SJCRH30 (cell line): ENCODE results near the gene KLK15. TPM values are rescaled to one million over a fixed set of nuclear protein-coding genes. Genes with fewer than 3 reads are reported as not detected.

Experiments used
- DNase-seq, 2 experiments: peaks; one replicate each; pipeline ENCODE4 v3.0.0-alpha.2; 2015 to 2020
- H3K27ac ChIP-seq: fragments of 250-450 bp; sonication (Bioruptor Pico); 2 replicates; pipeline ENCODE4 v1.5.1; 2020; ENCODE audit warnings: mild to moderate bottlenecking, moderate library complexity
- H3K27me3 ChIP-seq: fragments of 250-450 bp; sonication (Bioruptor Pico); 2 replicates; pipeline ENCODE4 v1.5.1; 2020; ENCODE audit warnings: mild to moderate bottlenecking, moderate library complexity
- H3K36me3 ChIP-seq: fragments of 250-450 bp; sonication (Bioruptor Pico); 2 replicates; pipeline ENCODE4 v1.5.1; 2020; ENCODE audit warnings: mild to moderate bottlenecking, moderate library complexity
- H3K4me1 ChIP-seq: fragments of 250-450 bp; sonication (Bioruptor Pico); 2 replicates; pipeline ENCODE4 v1.5.1; 2020; ENCODE audit warnings: mild to moderate bottlenecking, moderate library complexity
- H3K4me3 ChIP-seq: fragments of 250-450 bp; sonication (Bioruptor Pico); 2 replicates; pipeline ENCODE4 v1.5.1; 2020; ENCODE audit warnings: mild to moderate bottlenecking, moderate library complexity
- H3K9me3 ChIP-seq: fragments of 250-450 bp; sonication (Bioruptor Pico); replicated peaks from 2 replicates; pipeline ENCODE4 v1.5.1; 2020; ENCODE audit warnings: mild to moderate bottlenecking, moderate library complexity
- total RNA-seq: library from RNA; depleted of rRNA; stranded (reverse); fragments of >200 nt; shearing (Covaris generic); gene quantifications from 2 replicates; pipeline ENCODE4 v1.2.3, GENCODE V29; 2014

The KLK15 gene
- total RNA-seq, 1 experiment from 2014 or later, result not detected

GRCh38 chr19:50799547-50799851 lies 33.9 kb downstream of the KLK15 start:
- Histone ChIP-seq H3K4me3 (no peak overlapping the region), H3K27ac (no peak overlapping the region), H3K9me3 (no peaks in the 10 kb centered on the region), H3K36me3 (peaks cover 72% of the 10 kb centered on the region), H3K27me3 (no peaks in the 10 kb centered on the region), H3K4me1 (no peaks in the 10 kb centered on the region)
- no peak for DNase-seq

DNA sequence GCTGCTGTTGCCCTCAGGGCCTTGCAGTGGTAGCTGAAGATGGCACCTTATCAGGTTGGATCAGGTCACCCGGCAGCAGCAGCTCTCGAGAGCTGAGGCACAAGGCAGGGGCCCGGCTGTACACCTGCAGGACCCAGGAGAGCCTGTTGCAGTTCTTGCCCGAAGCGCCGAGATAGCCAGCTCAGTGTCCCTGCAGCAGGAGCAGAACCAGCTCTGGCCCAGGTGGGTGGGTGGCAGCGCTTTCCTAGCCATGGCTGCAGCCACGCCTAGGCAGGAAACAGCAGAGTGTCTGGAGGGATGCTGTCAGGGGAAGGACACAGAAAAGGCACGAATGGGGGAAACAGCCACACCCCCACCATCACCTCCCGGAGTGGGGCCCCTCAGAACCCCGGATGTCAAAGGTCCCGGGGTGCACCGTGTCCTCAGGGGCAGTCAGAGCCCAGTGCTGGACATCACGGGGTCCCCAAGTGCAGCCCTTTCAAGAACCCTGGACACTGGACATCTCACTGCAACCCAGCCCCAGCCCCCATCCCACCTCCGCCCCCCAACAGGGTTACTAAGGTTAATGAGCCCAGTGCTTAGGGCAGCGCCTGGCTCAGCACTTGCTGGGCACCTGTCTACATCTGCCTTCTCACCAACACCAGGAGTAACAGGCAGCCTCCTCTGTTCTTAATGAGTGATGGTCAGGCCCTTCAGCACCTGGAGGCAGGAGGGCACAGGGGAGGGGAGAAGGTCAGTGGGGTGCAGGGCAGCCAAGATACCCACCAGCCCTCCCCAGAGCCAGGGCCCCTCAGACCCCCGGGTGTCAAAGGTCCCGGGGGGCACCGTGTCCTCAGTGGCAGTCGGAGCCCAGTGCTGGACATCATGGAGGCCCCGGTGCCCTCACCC lies 34.5 kb downstream of the KLK15 start:
- H3K27ac ChIP-seq, result no peak overlapping the region

DNA sequence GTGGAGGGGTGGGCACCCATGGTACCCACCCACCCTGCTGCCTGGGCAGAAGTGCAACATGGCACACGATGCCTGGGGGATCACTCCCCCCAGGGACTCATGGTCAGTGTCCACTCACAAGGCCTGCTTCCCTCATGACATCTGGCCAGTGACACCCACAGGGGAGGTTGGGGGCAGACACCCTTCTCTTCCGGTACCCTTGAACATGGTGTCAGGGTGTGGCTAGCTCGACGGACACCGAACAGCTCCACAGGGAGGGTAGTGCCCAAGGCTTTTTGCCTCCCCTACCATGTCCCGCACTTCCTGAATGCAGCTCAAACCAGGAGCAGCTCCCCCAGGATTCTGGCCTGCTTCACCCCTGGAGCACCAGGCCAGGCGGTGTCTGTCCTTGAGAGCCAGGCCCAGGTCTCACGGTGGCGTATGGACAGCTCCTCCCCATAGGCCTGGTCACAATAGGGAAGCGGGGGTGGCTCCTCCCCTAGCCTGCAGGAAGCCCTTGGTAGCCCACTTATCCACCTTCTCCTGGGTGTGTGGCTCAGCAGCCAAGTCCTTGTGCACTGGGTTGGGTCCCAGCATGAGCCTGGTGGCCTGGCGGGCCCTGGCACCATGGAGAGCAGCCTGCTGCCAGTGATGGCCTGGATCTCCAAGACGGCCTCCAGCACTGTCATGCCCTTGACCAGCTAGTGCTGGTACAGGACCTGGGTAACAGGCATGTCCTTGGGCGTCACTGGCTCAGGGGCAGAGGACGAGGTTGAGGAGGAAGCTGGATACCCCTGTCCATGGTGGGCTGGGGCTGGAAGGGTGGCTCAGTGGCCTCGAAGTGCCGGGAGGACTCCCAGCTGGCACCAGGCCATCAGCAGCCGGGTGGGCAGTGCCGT lies 35.4 kb downstream of the KLK15 start:
- Histone ChIP-seq H3K27ac (no peak overlapping the region), H3K27me3 (no peaks in the 10 kb centered on the region), H3K4me3 (no peak overlapping the region), H3K4me1 (no peaks in the 10 kb centered on the region), H3K36me3 (peaks cover 64% of the 10 kb centered on the region), H3K9me3 (no peaks in the 10 kb centered on the region)
- DNase-seq, result no peak

More for the DNA sequence above, 34.5 kb downstream of the KLK15 start:
- H3K9me3 ChIP-seq, result no peaks in the 10 kb centered on the region
- no peak for DNase-seq
- no peaks in the 10 kb centered on the region for H3K27me3 ChIP-seq
- H3K36me3 ChIP-seq, result peaks cover 72% of the 10 kb centered on the region
- H3K4me1 ChIP-seq, result no peaks in the 10 kb centered on the region
- no peak overlapping the region for H3K4me3 ChIP-seq

DNA sequence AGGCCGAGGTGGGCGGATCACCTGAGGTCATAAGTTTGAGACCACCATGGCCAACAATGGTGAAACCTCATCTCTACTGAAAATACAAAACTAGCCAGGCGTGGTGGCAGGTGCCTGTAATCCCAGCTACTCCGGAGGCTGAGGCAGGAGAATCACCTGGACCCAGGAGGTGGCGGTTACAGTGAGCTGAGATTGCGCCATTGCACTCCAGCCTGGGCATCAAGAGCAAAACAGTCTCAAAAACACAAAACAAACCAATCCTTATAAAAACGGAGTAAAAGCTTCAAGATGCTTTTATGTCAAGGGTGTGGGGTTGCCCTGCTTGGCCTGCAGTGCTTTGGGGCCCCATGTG lies 36.0 kb downstream of the KLK15 start:
- no peak for DNase-seq
- Histone ChIP-seq H3K27me3 (no peaks in the 10 kb centered on the region), H3K4me3 (no peak overlapping the region), H3K36me3 (peaks cover 61% of the 10 kb centered on the region), H3K27ac (no peak overlapping the region), H3K9me3 (no peaks in the 10 kb centered on the region), H3K4me1 (no peaks in the 10 kb centered on the region)

DNA sequence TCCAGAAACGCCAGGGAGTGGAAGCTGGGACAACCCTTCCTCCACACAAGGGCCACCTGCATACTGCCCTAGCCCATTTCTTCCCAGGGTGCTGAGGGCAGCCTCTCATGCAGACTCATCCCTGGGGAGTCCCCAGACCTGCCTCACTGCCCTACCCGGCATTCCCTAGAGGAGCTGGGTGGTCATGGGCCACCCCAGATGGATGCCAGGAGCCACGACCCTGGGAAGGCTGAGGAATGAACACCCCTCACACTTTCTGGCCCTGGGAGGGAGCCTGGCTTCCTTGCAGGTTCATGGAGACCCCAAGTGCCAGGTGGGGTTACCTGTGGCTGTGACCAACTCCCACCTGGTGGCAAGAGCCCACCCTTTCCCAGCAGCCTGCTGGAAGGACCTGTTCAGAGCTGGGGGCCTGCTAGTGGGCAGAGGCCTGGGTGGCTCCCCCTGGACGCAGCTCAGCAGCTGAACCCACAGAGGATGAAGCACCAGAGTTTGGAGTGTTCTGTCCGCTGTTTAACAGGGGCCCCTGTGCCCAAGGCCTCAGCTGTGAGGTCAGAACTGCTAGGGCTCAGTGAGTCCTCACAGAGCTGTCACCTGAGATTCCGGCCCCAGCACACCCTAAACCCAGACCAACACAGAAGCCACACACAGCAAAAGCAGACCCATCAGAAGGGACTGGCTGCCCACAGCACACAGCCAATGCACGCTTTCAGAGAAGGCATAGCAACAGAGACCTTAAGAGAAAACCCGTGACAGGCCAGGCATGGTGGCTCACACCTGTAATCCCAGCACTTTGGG lies 36.5 kb downstream of the KLK15 start:
- DNase-seq, result no peak
- Histone ChIP-seq H3K9me3 (no peaks in the 10 kb centered on the region), H3K36me3 (peaks cover 55% of the 10 kb centered on the region), H3K27ac (no peak overlapping the region), H3K4me1 (no peaks in the 10 kb centered on the region), H3K27me3 (no peaks in the 10 kb centered on the region), H3K4me3 (no peak overlapping the region)

DNA sequence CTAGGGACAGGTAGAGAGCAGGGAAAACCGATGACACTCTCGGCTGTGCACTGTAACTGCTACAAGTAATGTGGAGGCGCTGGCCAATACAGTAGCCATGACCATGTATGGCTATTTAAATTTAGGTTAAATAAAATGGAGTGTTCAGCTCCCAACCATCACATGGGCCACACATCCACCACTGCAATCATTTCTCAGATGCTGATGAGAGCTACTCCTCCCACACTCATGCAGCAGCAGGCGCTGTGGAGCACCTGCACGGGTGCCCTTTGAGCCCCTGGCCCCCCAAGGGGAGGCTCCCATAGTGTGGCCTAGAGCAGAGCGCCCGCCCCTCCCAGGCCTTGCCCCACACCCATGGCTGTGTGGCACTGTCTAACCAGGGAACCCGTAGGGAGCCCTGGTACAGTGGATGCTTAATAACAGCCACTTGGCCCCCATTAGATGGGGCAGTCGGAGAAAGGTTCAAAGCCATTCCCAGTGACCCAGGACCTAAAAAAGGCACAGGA lies 37.2 kb downstream of the KLK15 start:
- H3K4me1 ChIP-seq, result no peaks in the 10 kb centered on the region
- no peak overlapping the region for H3K27ac ChIP-seq
- no peaks in the 10 kb centered on the region for H3K27me3 ChIP-seq
- no peak overlapping the region for H3K4me3 ChIP-seq
- H3K9me3 ChIP-seq, result no peaks in the 10 kb centered on the region
- no peak for DNase-seq
- H3K36me3 ChIP-seq, result peaks cover 48% of the 10 kb centered on the region

- Histone ChIP-seq H3K9me3 (no peaks in the 10 kb centered on the region), H3K4me1 (no peaks in the 10 kb centered on the region), H3K27ac (no peak overlapping the region), H3K27me3 (no peaks in the 10 kb centered on the region), H3K36me3 (peaks cover 43% of the 10 kb centered on the region), H3K4me3 (no peak overlapping the region)
- DNase-seq, result no peak
Observed at GRCh38 chr19:50795664-50796073, 37.7 kb downstream of the KLK15 start.

DNA sequence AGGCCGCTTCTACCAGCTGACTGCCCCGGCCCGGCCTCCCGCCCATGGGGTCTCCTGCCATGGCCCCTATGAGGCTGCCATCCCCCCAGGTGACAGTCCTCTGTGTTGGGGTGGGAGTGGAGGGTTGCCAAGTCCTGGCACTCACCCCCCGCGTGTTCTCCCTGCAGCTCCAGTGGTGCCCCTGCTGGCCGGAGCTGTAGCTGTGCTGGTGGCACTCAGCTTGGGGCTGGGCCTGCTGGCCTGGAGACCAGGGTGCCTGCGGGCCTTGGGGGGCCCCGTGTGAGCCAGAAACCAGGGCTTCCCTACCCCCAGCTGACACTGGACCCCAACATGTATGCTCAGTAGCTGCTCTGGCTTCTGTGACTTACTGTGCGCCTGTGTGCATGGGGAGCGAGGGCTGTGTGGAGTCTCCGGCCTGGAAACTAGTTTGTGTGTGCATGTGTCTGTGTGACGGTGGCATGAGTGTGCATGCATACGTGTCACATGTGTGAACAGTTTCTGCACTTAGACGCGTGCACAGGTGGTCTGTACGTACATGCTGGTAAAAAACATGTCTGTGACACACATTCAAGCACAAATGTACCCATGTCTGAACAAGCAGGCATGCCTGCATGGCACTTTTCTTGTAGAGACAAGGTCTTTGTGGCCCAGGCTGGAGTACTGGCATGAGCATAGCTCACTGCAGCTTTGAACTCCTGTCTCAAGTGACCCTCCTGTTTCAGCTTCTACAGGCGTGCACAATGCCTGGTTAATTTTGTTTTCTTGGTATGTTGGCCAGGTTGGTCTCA lies 38.3 kb downstream of the KLK15 start:
- Histone ChIP-seq H3K4me1 (no peaks in the 10 kb centered on the region), H3K36me3 (peaks cover 40% of the 10 kb centered on the region), H3K27ac (no peak overlapping the region), H3K9me3 (no peaks in the 10 kb centered on the region), H3K27me3 (no peaks in the 10 kb centered on the region), H3K4me3 (no peak overlapping the region)
- peak; percentile 44 to 49 for DNase-seq

- H3K9me3 ChIP-seq, result no peaks in the 10 kb centered on the region
- no peak overlapping the region for H3K27ac ChIP-seq
- H3K4me1 ChIP-seq, result no peaks in the 10 kb centered on the region
- no peaks in the 10 kb centered on the region for H3K27me3 ChIP-seq
- H3K36me3 ChIP-seq, result peaks cover 32% of the 10 kb centered on the region
- no peak overlapping the region for H3K4me3 ChIP-seq
- peak in 1 of 2 experiments; percentile 49 for DNase-seq
Observed at GRCh38 chr19:50794074-50794875, 39.1 kb downstream of the KLK15 start.

GRCh38 chr19:50793558-50794065 lies 39.8 kb downstream of the KLK15 start:
- Histone ChIP-seq H3K4me3 (no peak overlapping the region), H3K9me3 (no peaks in the 10 kb centered on the region), H3K27ac (no peak overlapping the region), H3K4me1 (no peaks in the 10 kb centered on the region), H3K36me3 (peaks cover 26% of the 10 kb centered on the region), H3K27me3 (no peaks in the 10 kb centered on the region)
- no peak for DNase-seq

DNA sequence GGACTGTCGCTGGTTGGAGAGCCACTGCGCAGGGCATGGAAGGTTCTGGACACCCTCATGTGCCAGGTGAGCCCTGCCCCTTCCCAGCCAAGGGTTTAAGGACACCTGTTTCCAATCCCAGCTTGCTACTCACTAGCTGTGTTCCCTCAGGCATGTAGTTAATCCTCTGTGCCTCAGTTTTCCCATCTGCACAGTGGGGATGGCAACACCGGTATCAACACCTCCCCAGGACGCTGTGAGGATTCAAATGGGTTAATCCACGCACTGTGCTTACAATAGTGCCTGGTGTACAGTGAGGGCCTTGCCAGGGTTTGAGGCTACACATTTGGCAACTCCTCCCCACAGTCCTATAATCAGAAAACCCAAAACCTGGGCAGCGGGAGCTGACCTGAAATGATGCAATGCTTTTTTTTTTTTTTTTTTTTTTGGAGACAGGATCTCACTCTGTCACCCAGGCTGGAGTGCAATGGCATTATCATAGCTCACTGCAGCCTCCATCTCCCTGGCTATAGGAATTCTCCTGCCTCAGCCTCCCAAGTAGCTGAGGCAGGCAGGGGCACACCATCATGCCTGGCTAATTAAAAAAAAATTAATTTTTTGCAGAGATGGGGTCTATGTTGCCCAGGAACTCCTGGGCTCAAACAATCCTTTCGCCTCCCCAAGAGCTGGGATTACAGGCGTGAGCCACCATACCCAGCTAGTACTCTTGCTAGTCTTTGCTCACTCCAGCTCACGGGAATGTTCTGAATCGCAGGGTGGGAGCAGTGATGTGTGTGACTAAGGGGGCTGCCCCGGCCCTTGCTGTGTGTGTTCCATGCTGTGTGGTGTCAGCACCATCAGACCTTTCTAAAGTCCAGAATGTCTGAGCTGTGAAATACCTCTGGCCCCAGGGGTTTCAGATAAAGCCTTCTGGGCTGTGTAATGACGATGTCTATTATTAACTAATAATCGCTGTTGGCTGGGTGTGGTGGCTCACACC lies 40.8 kb downstream of the KLK15 start:
- peaks cover 15% of the 10 kb centered on the region for H3K36me3 ChIP-seq
- DNase-seq, result no peak

DNA sequence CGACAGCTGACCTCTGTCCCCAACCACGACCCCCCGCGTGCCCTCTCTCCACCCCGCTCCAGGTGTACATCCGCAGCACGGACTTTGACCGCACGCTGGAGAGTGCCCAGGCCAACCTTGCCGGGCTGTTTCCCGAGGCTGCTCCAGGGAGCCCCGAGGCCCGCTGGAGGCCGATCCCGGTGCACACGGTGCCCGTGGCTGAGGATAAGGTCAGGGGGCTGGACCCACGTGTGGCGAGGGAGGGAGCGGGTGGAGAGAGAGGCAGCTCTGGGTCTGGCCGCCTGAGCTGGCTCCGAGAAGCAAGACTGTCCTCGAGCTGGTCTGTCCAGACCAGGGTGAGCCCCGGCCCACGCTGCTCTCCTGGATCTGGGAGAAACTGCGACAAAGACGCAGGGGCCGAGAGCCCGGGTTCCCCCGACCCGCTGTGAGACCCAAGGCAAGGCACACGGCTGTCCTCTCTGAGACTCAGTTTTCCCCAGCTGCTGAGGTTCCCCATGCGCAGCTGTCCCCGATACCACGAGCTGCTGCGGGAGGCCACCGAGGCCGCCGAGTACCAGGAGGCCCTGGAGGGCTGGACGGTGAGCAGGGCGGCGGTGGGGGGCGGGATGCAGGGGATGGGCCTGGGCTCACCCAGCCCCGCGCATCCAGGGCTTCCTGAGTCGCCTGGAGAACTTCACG lies 41.6 kb downstream of the KLK15 start:
- Histone ChIP-seq H3K4me1 (no peaks in the 10 kb centered on the region), H3K9me3 (no peaks in the 10 kb centered on the region), H3K4me3 (no peak overlapping the region), H3K27me3 (no peaks in the 10 kb centered on the region), H3K27ac (no peak overlapping the region), H3K36me3 (peaks cover 7% of the 10 kb centered on the region)
- peak in 1 of 2 experiments; percentile 40 for DNase-seq

More for the DNA sequence above, 40.8 kb downstream of the KLK15 start:
- H3K4me3 ChIP-seq, result no peak overlapping the region
- no peaks in the 10 kb centered on the region for H3K4me1 ChIP-seq
- H3K27ac ChIP-seq, result no peak overlapping the region
- H3K9me3 ChIP-seq, result no peaks in the 10 kb centered on the region
- no peaks in the 10 kb centered on the region for H3K27me3 ChIP-seq
